ENCODE data around the gene PYM1. TPM values are rescaled to one million over a fixed set of nuclear protein-coding genes. Genes with fewer than 3 reads are reported as not detected.
A peak's percentile ranks its signal among the peaks of the same experiment; 100 is the strongest.

The PYM1 gene
- total RNA-seq, 6 experiments from 2014 or later = 16.5 to 36.4 (median 20.9) TPM

GRCh38 chr12:55942577-55943136 lies 15.0 kb upstream of the PYM1 start:
- H3K4me3 ChIP-seq = no peak overlapping the region
- ATAC-seq = no peak
- no peak for DNase-seq
- H3K27me3 ChIP-seq = no peaks in the 10 kb centered on the region
- H3K27ac ChIP-seq = no peak overlapping the region
- no peaks in the 10 kb centered on the region for H3K4me1 ChIP-seq
- no peaks in the 10 kb centered on the region for H3K36me3 ChIP-seq
- no peak for TF ChIP-seq POLR2A (IDR thresholded peaks at IDR 0.05)
- intact Hi-C loops (cut with DNase I) = no loop called here
- H3K9me3 ChIP-seq = no peaks in the 10 kb centered on the region
- WGBS (ENCODE audit: insufficient coverage, low coverage, low lambda C conversion rate, missing lambda C conversion rate) = 87% methylated on average over 1 of the region's 1 CpG

GRCh38 chr12:55942055-55942454 lies 14.4 kb upstream of the PYM1 start:
- intact Hi-C loops (cut with DNase I) = no loop called here
- TF ChIP-seq POLR2A (IDR thresholded peaks at IDR 0.05) (no peak), CTCF (IDR thresholded peaks at IDR 0.05) (no peak)
- H3K36me3 ChIP-seq = no peaks in the 10 kb centered on the region
- 62% methylated on average over 4 of the region's 4 CpGs for WGBS (ENCODE audit: insufficient coverage, low coverage, low lambda C conversion rate, missing lambda C conversion rate)
- H3K4me3 ChIP-seq = no peak overlapping the region
- ATAC-seq (no peak), DNase-seq (no peak)
- H3K27me3 ChIP-seq = no peaks in the 10 kb centered on the region
- H3K4me1 ChIP-seq = no peaks in the 10 kb centered on the region
- no peak overlapping the region for H3K27ac ChIP-seq
- H3K9me3 ChIP-seq = no peaks in the 10 kb centered on the region

GRCh38 chr12:55940065-55940732 lies 12.5 kb upstream of the PYM1 start:
- intact Hi-C loops (cut with DNase I) = no loop called here
- WGBS (ENCODE audit: insufficient coverage, low coverage, low lambda C conversion rate, missing lambda C conversion rate) = 13% methylated on average over 8 of the region's 18 CpGs
- H3K27ac ChIP-seq = no peak overlapping the region
- no peak overlapping the region for H3K4me3 ChIP-seq
- H3K9me3 ChIP-seq = no peaks in the 10 kb centered on the region
- ATAC-seq (peak; percentile 96 to 98 (median 97)), DNase-seq (peak; percentile 78 to 84 (median 80))
- no peaks in the 10 kb centered on the region for H3K4me1 ChIP-seq
- H3K36me3 ChIP-seq = no peaks in the 10 kb centered on the region
- no peak for TF ChIP-seq POLR2A (IDR thresholded peaks at IDR 0.05)
- peak; percentile 83 to 96 (median 94) for TF ChIP-seq CTCF (IDR thresholded peaks at IDR 0.05)
- no peaks in the 10 kb centered on the region for H3K27me3 ChIP-seq

- H3K9me3 ChIP-seq = no peaks in the 10 kb centered on the region
- H3K36me3 ChIP-seq = no peaks in the 10 kb centered on the region
- no peak overlapping the region for H3K4me3 ChIP-seq
- WGBS (ENCODE audit: insufficient coverage, low coverage, low lambda C conversion rate, missing lambda C conversion rate) = 94% methylated on average over 3 of the region's 8 CpGs
- no peak overlapping the region for H3K27ac ChIP-seq
- ATAC-seq = no peak
- DNase-seq = no peak
- no peaks in the 10 kb centered on the region for H3K4me1 ChIP-seq
- intact Hi-C loops (cut with DNase I) = loop anchor here (5.0 to 10.0 kb wide), 4 partner anchors 104 to 197 kb away; partner anchors contain the start of genes GDF11 (in 2 of the 2), ORMDL2 (in 1 of the 2) and SARNP (in 1 of the 2)
- H3K27me3 ChIP-seq = no peaks in the 10 kb centered on the region
- TF ChIP-seq POLR2A (IDR thresholded peaks at IDR 0.05) (no peak), CTCF (IDR thresholded peaks at IDR 0.05) (no peak)
Observed at GRCh38 chr12:55938826-55939501, 11.3 kb upstream of the PYM1 start.

GRCh38 chr12:55937981-55938380 lies 10.3 kb upstream of the PYM1 start:
- Histone ChIP-seq H3K27ac (no peak overlapping the region), H3K4me3 (no peak overlapping the region), H3K4me1 (no peaks in the 10 kb centered on the region), H3K9me3 (no peaks in the 10 kb centered on the region), H3K36me3 (no peaks in the 10 kb centered on the region), H3K27me3 (no peaks in the 10 kb centered on the region)
- no peak for TF ChIP-seq CTCF (IDR thresholded peaks at IDR 0.05)
- no peak for TF ChIP-seq POLR2A (IDR thresholded peaks at IDR 0.05)
- WGBS (ENCODE audit: insufficient coverage, low coverage, low lambda C conversion rate, missing lambda C conversion rate) = 63% methylated on average over 2 of the region's 2 CpGs
- DNase-seq (no peak), ATAC-seq (no peak)
- intact Hi-C loops (cut with DNase I) = loop anchor here (5.0 to 10.0 kb wide), 4 partner anchors 103 to 196 kb away; partner anchors contain the start of genes GDF11 (in 2 of the 2), ORMDL2 (in 1 of the 2) and SARNP (in 1 of the 2)
